ENCODE measurements around the gene MAST4.

MAST4 gene

DNA sequence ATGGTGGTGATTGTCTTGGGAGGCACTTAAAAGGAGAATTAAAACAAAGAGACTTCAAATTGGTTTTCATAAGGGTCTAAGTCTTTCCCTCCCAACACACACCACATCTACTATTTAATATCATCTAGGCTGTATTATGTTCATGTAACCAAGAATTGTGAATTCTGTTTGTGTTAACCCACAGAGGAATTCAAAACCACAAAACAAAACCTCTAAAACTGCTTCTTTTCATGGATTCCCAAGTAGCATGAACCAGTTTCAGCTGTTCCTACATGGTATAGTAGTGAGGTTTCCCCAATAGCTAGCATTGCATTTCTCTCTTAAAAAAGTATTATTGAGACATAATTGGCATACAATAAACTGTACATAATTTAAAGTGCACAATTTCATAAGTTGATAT lies 316.6 kb downstream of the MAST4 start:
- H3K4me3 ChIP-seq (ENCODE audit: low read length), result no peak overlapping the region
- H3K79me2 ChIP-seq (ENCODE audit: low read length), result no peaks in the 10 kb centered on the region
- H3K4me2 ChIP-seq (ENCODE audit: low read depth, low read length), result no peak overlapping the region
- H3K9ac ChIP-seq (ENCODE audit: low read length), result no peak overlapping the region
- no peaks in the 10 kb centered on the region for H3K9me3 ChIP-seq (replicated peaks; ENCODE audit: insufficient read depth, low read length)
- H4K20me1 ChIP-seq (ENCODE audit: insufficient read depth, low read length), result no peaks in the 10 kb centered on the region
- no peaks in the 10 kb centered on the region for H3K36me3 ChIP-seq (replicated peaks; ENCODE audit: insufficient read depth, low read length)
- DNase-seq, result peak; percentile 37
- TF ChIP-seq EZH2 (optimal IDR thresholded peaks at IDR 0.05; ENCODE audit: low read depth, low read length) (no peak), EZH2phosphoT487 (IDR thresholded peaks at IDR 0.05; ENCODE audit: low read length) (no peak)
- TF ChIP-seq, protein P1, sequence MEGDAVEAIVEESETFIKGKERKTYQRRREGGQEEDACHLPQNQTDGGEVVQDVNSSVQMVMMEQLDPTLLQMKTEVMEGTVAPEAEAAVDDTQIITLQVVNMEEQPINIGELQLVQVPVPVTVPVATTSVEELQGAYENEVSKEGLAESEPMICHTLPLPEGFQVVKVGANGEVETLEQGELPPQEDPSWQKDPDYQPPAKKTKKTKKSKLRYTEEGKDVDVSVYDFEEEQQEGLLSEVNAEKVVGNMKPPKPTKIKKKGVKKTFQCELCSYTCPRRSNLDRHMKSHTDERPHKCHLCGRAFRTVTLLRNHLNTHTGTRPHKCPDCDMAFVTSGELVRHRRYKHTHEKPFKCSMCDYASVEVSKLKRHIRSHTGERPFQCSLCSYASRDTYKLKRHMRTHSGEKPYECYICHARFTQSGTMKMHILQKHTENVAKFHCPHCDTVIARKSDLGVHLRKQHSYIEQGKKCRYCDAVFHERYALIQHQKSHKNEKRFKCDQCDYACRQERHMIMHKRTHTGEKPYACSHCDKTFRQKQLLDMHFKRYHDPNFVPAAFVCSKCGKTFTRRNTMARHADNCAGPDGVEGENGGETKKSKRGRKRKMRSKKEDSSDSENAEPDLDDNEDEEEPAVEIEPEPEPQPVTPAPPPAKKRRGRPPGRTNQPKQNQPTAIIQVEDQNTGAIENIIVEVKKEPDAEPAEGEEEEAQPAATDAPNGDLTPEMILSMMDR (IDR thresholded peaks at IDR 0.05; ENCODE audit: low read length), result no peak
- no peaks in the 10 kb centered on the region for H3K9me2 ChIP-seq (replicated peaks; ENCODE audit: insufficient read depth, low read length)
- H3K4me1 ChIP-seq (ENCODE audit: low read length), result peaks cover 13% of the 10 kb centered on the region
- H3F3A ChIP-seq (ENCODE audit: insufficient read depth, low read length), result no peaks in the 10 kb centered on the region
- no peak overlapping the region for H2AFZ ChIP-seq (ENCODE audit: low read length)
- no peak overlapping the region for H3K27ac ChIP-seq (ENCODE audit: low read length)
- H3K27me3 ChIP-seq (replicated peaks; ENCODE audit: insufficient read depth, low read length), result no peaks in the 10 kb centered on the region

DNA sequence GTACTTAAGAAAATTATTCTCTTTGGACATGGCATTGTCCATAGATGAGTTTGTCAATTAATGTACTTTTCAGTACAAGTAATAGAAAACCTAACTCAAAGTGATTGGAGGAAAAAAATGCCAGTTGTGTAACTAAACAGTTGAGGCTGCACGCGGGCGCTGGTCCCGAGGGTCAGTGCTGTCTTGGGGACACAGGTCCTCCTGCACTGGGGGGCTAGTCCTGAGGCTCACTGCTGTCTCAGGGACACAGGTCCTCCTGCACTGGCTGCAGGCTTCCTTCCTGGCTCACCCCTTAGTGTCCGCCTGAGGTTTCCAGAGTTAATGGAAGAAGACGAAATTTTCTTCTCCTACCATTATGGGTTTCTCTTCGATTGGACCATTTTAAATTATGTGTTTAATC lies 319.3 kb downstream of the MAST4 start:
- Histone ChIP-seq H3K4me2 (ENCODE audit: low read depth, low read length) (no peak overlapping the region), H3K9me3 (replicated peaks; ENCODE audit: insufficient read depth, low read length) (no peaks in the 10 kb centered on the region), H2AFZ (ENCODE audit: low read length) (no peak overlapping the region), H3K36me3 (replicated peaks; ENCODE audit: insufficient read depth, low read length) (no peaks in the 10 kb centered on the region), H3K4me3 (ENCODE audit: low read length) (no peak overlapping the region), H3F3A (ENCODE audit: insufficient read depth, low read length) (no peaks in the 10 kb centered on the region), H3K79me2 (ENCODE audit: low read length) (no peaks in the 10 kb centered on the region), H3K27ac (ENCODE audit: low read length) (no peak overlapping the region), H3K9ac (ENCODE audit: low read length) (no peak overlapping the region), H3K27me3 (replicated peaks; ENCODE audit: insufficient read depth, low read length) (no peaks in the 10 kb centered on the region), H3K9me2 (replicated peaks; ENCODE audit: insufficient read depth, low read length) (no peaks in the 10 kb centered on the region), H3K4me1 (ENCODE audit: low read length) (peaks cover 13% of the 10 kb centered on the region), H4K20me1 (ENCODE audit: insufficient read depth, low read length) (no peaks in the 10 kb centered on the region)
- TF ChIP-seq EZH2phosphoT487 (IDR thresholded peaks at IDR 0.05; ENCODE audit: low read length), result no peak
- no peak for TF ChIP-seq EZH2 (optimal IDR thresholded peaks at IDR 0.05; ENCODE audit: low read depth, low read length)
- TF ChIP-seq, protein P1 (IDR thresholded peaks at IDR 0.05; ENCODE audit: low read length), result no peak
- no peak for DNase-seq

- no peaks in the 10 kb centered on the region for H4K20me1 ChIP-seq (ENCODE audit: insufficient read depth, low read length)
- no peak overlapping the region for H2AFZ ChIP-seq (ENCODE audit: low read length)
Observed at GRCh38 chr5:66922881-66923280, 326.7 kb downstream of the MAST4 start.

More at GRCh38 chr5:66922881-66923280, 326.7 kb downstream of the MAST4 start:
- H3K79me2 ChIP-seq (ENCODE audit: low read length), result no peaks in the 10 kb centered on the region
- TF ChIP-seq, protein P1 (IDR thresholded peaks at IDR 0.05; ENCODE audit: low read length), result no peak
- no peak for TF ChIP-seq EZH2phosphoT487 (IDR thresholded peaks at IDR 0.05; ENCODE audit: low read length)
- no peak for TF ChIP-seq EZH2 (optimal IDR thresholded peaks at IDR 0.05; ENCODE audit: low read depth, low read length)
- no peaks in the 10 kb centered on the region for H3K9me2 ChIP-seq (replicated peaks; ENCODE audit: insufficient read depth, low read length)
- H3K27ac ChIP-seq (ENCODE audit: low read length), result no peak overlapping the region
- DNase-seq, result no peak
- H3F3A ChIP-seq (ENCODE audit: insufficient read depth, low read length), result peaks cover 11% of the 10 kb centered on the region
- peaks cover 38% of the 10 kb centered on the region for H3K4me1 ChIP-seq (ENCODE audit: low read length)
- H3K4me3 ChIP-seq (ENCODE audit: low read length), result no peak overlapping the region
- H3K4me2 ChIP-seq (ENCODE audit: low read depth, low read length), result no peak overlapping the region
- H3K9ac ChIP-seq (ENCODE audit: low read length), result no peak overlapping the region
- no peaks in the 10 kb centered on the region for H3K36me3 ChIP-seq (replicated peaks; ENCODE audit: insufficient read depth, low read length)
- no peaks in the 10 kb centered on the region for H3K9me3 ChIP-seq (replicated peaks; ENCODE audit: insufficient read depth, low read length)
- no peaks in the 10 kb centered on the region for H3K27me3 ChIP-seq (replicated peaks; ENCODE audit: insufficient read depth, low read length)

Data from MM.1S (cell line).